A549 (cell line): ENCODE results near the gene ING5. TPM values are rescaled to one million over a fixed set of nuclear protein-coding genes. Genes with fewer than 3 reads are reported as not detected.

Experiments
- ATAC-seq, 2 experiments: fragments of 200-7000 bp in 1 of 2; fragments of >200 bp in 1 of 2; cut with Nextera tagmentation in 1 of 2; cut with Tn5 transposase in 1 of 2; 3 replicates each; pipeline versions ENCODE4 v1.8.0 to v1.9.1; 2018 to 2020; ENCODE audit warnings: mild to moderate bottlenecking in 1 of 2, moderate library complexity in 1 of 2
- CTCF ChIA-PET: fragments of 300-600 bp; sonication (Branson Sonifier 250); formaldehyde crosslinking; extraction: SDS; loops from one replicate; lab custom pipeline; 2021; ENCODE audit warnings: antibody characterized with exemption, inconsistent platforms; lab: Yijun Ruan, JAX
- POLR2A ChIA-PET: fragments of 350-600 bp; formaldehyde crosslinking; extraction: SDS; loops from one replicate; lab custom pipeline; 2021; ENCODE audit warnings: antibody characterized with exemption, inconsistent platforms; lab: Yijun Ruan, JAX
- DNase-seq, 2 experiments: peaks; one replicate each; pipeline versions ENCODE4 v3.0.0 to v3.0.0-alpha.2; 2011 to 2016; ENCODE audit warnings: low read depth in 1 of 2, low spot score in 1 of 2
- FAIRE-seq: peaks from 2 replicates; lab custom pipeline; 2011; peaks lifted over from hg19 to GRCh38; lab: Jason Lieb, UNC
- H3K27ac ChIP-seq, 2 experiments: fragments of >200 bp; sonication (Bioruptor Twin); formaldehyde crosslinking; 3 replicates each; pipeline ENCODE4 v1.5.1; 2016 to 2017
- H3K4me1 ChIP-seq: fragments of >200 bp; sonication (Bioruptor Twin); formaldehyde crosslinking; 3 replicates; pipeline ENCODE4 v1.6.1; 2016
- H3K4me2 ChIP-seq: fragments of >200 bp; sonication (Bioruptor Twin); formaldehyde crosslinking; 3 replicates; pipeline ENCODE4 v1.6.1; 2016
- H3K4me3 ChIP-seq: fragments of >200 bp; sonication (Bioruptor Twin); formaldehyde crosslinking; 3 replicates; pipeline ENCODE4 v1.5.1; 2016
- H3K9me3 ChIP-seq: fragments of >200 bp; sonication (Bioruptor Twin); formaldehyde crosslinking; 3 replicates; pipeline ENCODE4 v1.6.1; 2016
- ATOH8 ChIP-seq: fragments of 250-450 bp; sonication (Bioruptor Pico); IDR thresholded peaks from 2 replicates; pipeline ENCODE4 v1.5.0; 2020; ENCODE audit warnings: low read depth, mild to moderate bottlenecking, moderate library complexity
- BCL3 ChIP-seq: fragments of >200 bp; sonication (Bioruptor Twin); formaldehyde crosslinking; IDR thresholded peaks from 3 replicates; pipeline ENCODE4 v1.6.1; 2016
- BHLHE40 ChIP-seq: IDR thresholded peaks from 2 replicates; pipeline ENCODE4 v1.6.1; 2012; ENCODE audit warnings: low read depth, low read length, inconsistent platforms
- CHD2 ChIP-seq: fragments of 150-350 bp; IDR thresholded peaks from 2 replicates; pipeline ENCODE4 v1.6.1; 2014; ENCODE audit warnings: low read length; ENCODE audit not compliant: partially characterized antibody
- EHF ChIP-seq: fragments of 250-450 bp; sonication (Bioruptor Pico); IDR thresholded peaks from 2 replicates; pipeline ENCODE4 v1.5.0; 2020; ENCODE audit warnings: mild to moderate bottlenecking
- ESRRA ChIP-seq: fragments of 150-350 bp; IDR thresholded peaks from 2 replicates; pipeline ENCODE4 v1.6.1; 2014; ENCODE audit warnings: mild to moderate bottlenecking, low read length, borderline replicate concordance
- FOSL2 ChIP-seq, 2 experiments: fragments of 450-650 bp in 1 of 2; fragments of >200 bp in 1 of 2; sonication (Bioruptor Twin) in 1 of 2; formaldehyde crosslinking; IDR thresholded peaks; 2 replicates each; pipeline versions ENCODE4 v1.5.0 to v1.6.1; 2016 to 2020; ENCODE audit warnings: mild to moderate bottlenecking in 1 of 2, moderate library complexity in 1 of 2
- FOXS1 ChIP-seq: fragments of 250-450 bp; sonication (Bioruptor Pico); IDR thresholded peaks from 2 replicates; pipeline ENCODE4 v1.5.0; 2020; ENCODE audit warnings: mild to moderate bottlenecking, moderate library complexity
- HEYL ChIP-seq: fragments of 250-450 bp; sonication (Bioruptor Pico); IDR thresholded peaks from 2 replicates; pipeline ENCODE4 v1.8.0; 2021; ENCODE audit warnings: mild to moderate bottlenecking, moderate library complexity
- HMGXB4 ChIP-seq: fragments of 250-450 bp; sonication (Bioruptor Pico); IDR thresholded peaks from 2 replicates; pipeline ENCODE4 v1.5.0; 2021; ENCODE audit warnings: mild to moderate bottlenecking, moderate library complexity, borderline replicate concordance
- JUNB ChIP-seq: fragments of >200 bp; sonication (Bioruptor Twin); formaldehyde crosslinking; IDR thresholded peaks from 2 replicates; pipeline ENCODE4 v1.6.1; 2016
- MAX ChIP-seq: IDR thresholded peaks from 2 replicates; pipeline ENCODE4 v1.6.1; 2012
- MAZ ChIP-seq: fragments of 150-350 bp; IDR thresholded peaks from 2 replicates; pipeline ENCODE4 v1.6.1; 2014; ENCODE audit warnings: antibody characterized with exemption, low read depth, low read length, borderline replicate concordance
- NPAS2 ChIP-seq: fragments of 250-450 bp; sonication (Bioruptor Pico); IDR thresholded peaks from 2 replicates; pipeline ENCODE4 v1.8.0; 2022; ENCODE audit warnings: mild to moderate bottlenecking, moderate library complexity, borderline replicate concordance
- NR3C1 ChIP-seq: fragments of >200 bp; sonication (Bioruptor Twin); formaldehyde crosslinking; IDR thresholded peaks from 3 replicates; pipeline ENCODE4 v1.6.1; 2017
- POLR2AphosphoS2 ChIP-seq: conservative IDR thresholded peaks from 2 replicates; pipeline ENCODE4 v1.6.1; 2012; ENCODE audit warnings: low read length, improper control_type of control experiment, inconsistent platforms
- RFX5 ChIP-seq: fragments of 450-650 bp; IDR thresholded peaks from 2 replicates; pipeline ENCODE4 v1.7.1; 2014; ENCODE audit warnings: antibody characterized with exemption, mild to moderate bottlenecking, moderate library complexity
- SMC3 ChIP-seq: fragments of >200 bp; sonication (Bioruptor Twin); formaldehyde crosslinking; IDR thresholded peaks from 3 replicates; pipeline ENCODE4 v1.6.1; 2018; ENCODE audit warnings: inconsistent platforms
- ZC3H11A ChIP-seq: fragments of 450-650 bp; IDR thresholded peaks from 2 replicates; pipeline ENCODE4 v1.6.1; 2014; ENCODE audit warnings: antibody characterized with exemption, mild to moderate bottlenecking
- WGBS: methylation state at CpG from one replicate; pipeline ENCODE4 v1.1.6; 2017; ENCODE audit errors: missing lambda C conversion rate; 5-methylcytosine and 5-hydroxymethylcytosine counted together
- polyA plus RNA-seq, 4 experiments: library from polyadenylated mRNA; depleted of rRNA in 3 of 4; stranded (reverse); fragments of >200 nt; fragmentation: RNase III in 1 of 4; extraction: RNeasy Plus Mini Kit Qiagen cat#74134 plus additional on column Dnase treatment in 1 of 4; gene quantifications; 2 replicates in 3 of 4; 3 replicates in 1 of 4; pipeline ENCODE4 v1.2.3, GENCODE V29; 2011 to 2017

ING5 gene
- polyA plus RNA-seq, 2 of the 4 experiments (the other 2 are of a cell fraction): 28.6 to 29.6 TPM

GRCh38 chr2:241676665-241677064, 25.2 kb upstream of the ING5 start:
- no peak for TF ChIP-seq MAX
- no peak for TF ChIP-seq ATOH8
- TF ChIP-seq ESRRA: no peak
- no peak for TF ChIP-seq MAZ
- no peak for TF ChIP-seq JUNB
- no peak for TF ChIP-seq ZC3H11A
- no peak for TF ChIP-seq FOSL2 (IDR thresholded peaks at IDR 0.05)
- TF ChIP-seq FOSL2 (CRISPR knock-in tag; IDR thresholded peaks at IDR 0.05): no peak
- TF ChIP-seq BCL3: no peak
- TF ChIP-seq BHLHE40: no peak
- TF ChIP-seq NR3C1: no peak
- TF ChIP-seq NPAS2 (CRISPR knock-in tag): no peak
- no peak for TF ChIP-seq SMC3
- TF ChIP-seq RFX5: no peak
- no peak overlapping the region for H3K4me3 ChIP-seq
- DNase-seq: no peak
- FAIRE-seq: no peak
- H3K9me3 ChIP-seq: no peaks in the 10 kb centered on the region
- H3K4me2 ChIP-seq: no peak overlapping the region
- H3K27ac ChIP-seq: no peak overlapping the region
- ChIA-PET POLR2A (no interaction called here), CTCF (interaction anchor here (0.7 to 1.2 kb wide), 2 partner anchors 11 to 28 kb away, joined by 3 to 4 read pairs; no protein-coding TSS in a partner anchor)
- H3K4me1 ChIP-seq: peaks cover 10% of the 10 kb centered on the region; the same call in 2 of the 3 replicates
- 95% methylated on average over 16 of the region's 17 CpGs for WGBS
- no peak for ATAC-seq

- POLR2A ChIA-PET: interaction anchor here (0.5 to 1.5 kb wide), 2 partner anchors 9 to 127 kb away, joined by 4 read pairs; partner anchors contain the start of gene DTYMK
- no peaks in the 10 kb centered on the region for H3K9me3 ChIP-seq
- ATAC-seq (no peak), FAIRE-seq (no peak), DNase-seq (no peak)
- H3K4me1 ChIP-seq: peaks cover 10% of the 10 kb centered on the region; the same call in 2 of the 3 replicates
- no peak overlapping the region for H3K4me3 ChIP-seq
- WGBS: 88% methylated on average over 18 of the region's 24 CpGs
- CTCF ChIA-PET: interaction anchor here (1.2 kb wide), 2 partner anchors 9 to 29 kb away, joined by 4 to 5 read pairs; no protein-coding TSS in a partner anchor
- TF ChIP-seq POLR2AphosphoS2: no peak
- TF ChIP-seq HMGXB4 (CRISPR knock-in tag): no peak
- no peak for TF ChIP-seq BCL3
- TF ChIP-seq FOXS1 (CRISPR knock-in tag): no peak
- no peak for TF ChIP-seq EHF (CRISPR knock-in tag)
- TF ChIP-seq HEYL (CRISPR knock-in tag): no peak
- no peak for TF ChIP-seq CHD2
- no peak overlapping the region for H3K4me2 ChIP-seq
- H3K27ac ChIP-seq: no peak overlapping the region
Observed at GRCh38 chr2:241677392-241677791, 24.4 kb upstream of the ING5 start.
